Fibroblast of villous mesenchyme (primary cell): ENCODE data around the gene MAGI1. TPM values are rescaled to one million over a fixed set of nuclear protein-coding genes. Genes with fewer than 3 reads are reported as not detected.

Experiments
- DNase-seq: peaks from one replicate; pipeline ENCODE4 v3.0.0-alpha.2; 2010; ENCODE audit warnings: low read depth
- H3K4me3 ChIP-seq: 2 replicates; pipeline ENCODE4 v1.5.1; 2011; ENCODE audit warnings: low read depth, mild to moderate bottlenecking, low read length
- total RNA-seq: library from RNA; depleted of rRNA; stranded (reverse); fragments of >200 nt; gene quantifications from 2 replicates; pipeline ENCODE4 v1.2.3, GENCODE V29; 2012
- TF ChIP-seq, protein P1 (sequence below): IDR thresholded peaks from 2 replicates; pipeline ENCODE4 v1.5.1; 2012; ENCODE audit warnings: low read depth, mild to moderate bottlenecking, low read length; ENCODE audit not compliant: insufficient read depth

Gene MAGI1
- total RNA-seq, 1 donor: 20.7 TPM

DNA sequence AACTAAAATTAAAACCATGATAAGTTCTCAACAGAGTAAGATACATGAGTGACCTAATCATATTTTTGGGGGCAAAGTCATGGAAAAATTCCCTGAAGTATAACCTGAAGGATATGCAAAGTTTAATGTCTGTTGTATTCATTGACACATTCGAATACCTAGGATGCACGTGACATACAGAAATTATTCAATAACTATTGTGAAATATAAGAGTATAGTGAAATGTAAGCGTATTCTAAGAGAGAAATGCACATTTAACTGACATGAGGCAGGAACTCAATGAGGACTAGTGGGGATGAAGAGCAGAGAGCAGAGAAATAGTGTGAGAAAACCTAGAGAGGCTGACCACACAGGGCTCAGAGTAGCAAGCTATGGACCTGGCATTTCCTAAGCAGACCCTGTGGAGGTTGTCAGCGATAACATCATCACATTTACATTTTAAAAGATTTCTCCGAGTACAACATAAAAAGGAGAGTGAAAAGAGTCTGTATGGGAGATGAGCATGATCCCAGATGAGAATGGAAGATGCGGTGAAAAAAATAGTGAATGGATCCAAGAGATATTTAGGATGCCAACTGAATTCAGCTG, 588.8 kb downstream of the MAGI1 start:
- H3K4me3 ChIP-seq: no peak overlapping the region
- no peak for DNase-seq
- TF ChIP-seq, protein P1, sequence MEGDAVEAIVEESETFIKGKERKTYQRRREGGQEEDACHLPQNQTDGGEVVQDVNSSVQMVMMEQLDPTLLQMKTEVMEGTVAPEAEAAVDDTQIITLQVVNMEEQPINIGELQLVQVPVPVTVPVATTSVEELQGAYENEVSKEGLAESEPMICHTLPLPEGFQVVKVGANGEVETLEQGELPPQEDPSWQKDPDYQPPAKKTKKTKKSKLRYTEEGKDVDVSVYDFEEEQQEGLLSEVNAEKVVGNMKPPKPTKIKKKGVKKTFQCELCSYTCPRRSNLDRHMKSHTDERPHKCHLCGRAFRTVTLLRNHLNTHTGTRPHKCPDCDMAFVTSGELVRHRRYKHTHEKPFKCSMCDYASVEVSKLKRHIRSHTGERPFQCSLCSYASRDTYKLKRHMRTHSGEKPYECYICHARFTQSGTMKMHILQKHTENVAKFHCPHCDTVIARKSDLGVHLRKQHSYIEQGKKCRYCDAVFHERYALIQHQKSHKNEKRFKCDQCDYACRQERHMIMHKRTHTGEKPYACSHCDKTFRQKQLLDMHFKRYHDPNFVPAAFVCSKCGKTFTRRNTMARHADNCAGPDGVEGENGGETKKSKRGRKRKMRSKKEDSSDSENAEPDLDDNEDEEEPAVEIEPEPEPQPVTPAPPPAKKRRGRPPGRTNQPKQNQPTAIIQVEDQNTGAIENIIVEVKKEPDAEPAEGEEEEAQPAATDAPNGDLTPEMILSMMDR: no peak

DNA sequence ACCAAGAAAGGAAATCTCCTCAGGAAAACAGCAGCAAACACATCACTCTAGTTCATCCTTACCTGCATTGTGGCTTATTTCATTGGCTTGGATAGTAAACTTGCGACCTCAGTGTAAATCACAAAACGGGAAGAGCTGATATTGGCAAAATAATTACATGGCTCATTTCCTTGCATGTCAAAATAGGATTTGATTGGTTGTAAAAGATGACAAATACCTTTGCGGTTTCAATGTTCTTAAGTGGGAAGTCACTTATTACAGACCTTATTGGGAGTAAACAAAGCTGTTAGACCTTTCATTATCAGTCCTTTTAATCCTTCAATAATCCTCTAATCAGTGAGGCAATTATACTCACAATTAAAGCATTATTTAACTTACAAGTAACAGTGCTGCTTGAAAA, 590.6 kb downstream of the MAGI1 start:
- TF ChIP-seq, protein P1: no peak
- H3K4me3 ChIP-seq: no peak overlapping the region
- no peak for DNase-seq

DNA sequence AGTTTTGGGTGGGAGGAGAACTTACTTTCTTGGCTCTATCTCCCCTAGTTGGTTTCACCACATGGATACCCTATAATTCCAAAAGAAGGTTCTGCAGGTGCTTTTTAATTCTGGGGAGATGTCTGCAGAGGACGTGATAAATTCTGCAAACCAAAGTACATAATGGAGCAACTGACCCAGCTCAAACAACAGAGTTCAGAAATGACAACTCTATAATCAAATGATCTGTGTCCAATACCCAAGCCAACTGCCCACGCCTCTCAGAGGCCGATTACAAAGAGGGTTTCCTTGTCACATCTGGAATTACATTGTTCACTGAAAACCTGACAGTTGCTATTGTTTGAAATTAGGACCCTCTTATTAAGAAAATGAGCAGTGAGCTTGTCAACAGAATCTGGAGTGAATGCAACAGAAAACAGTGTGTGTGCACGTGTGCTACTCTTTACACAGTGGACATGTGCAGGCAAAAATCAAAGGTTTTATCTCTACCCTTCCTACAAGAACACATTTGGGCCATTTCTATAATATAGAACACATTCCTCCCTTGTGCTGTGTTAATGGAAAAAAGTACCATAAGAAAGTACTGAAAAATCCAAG, 593.0 kb downstream of the MAGI1 start:
- DNase-seq: no peak
- TF ChIP-seq, protein P1: no peak
- H3K4me3 ChIP-seq: no peak overlapping the region

DNA sequence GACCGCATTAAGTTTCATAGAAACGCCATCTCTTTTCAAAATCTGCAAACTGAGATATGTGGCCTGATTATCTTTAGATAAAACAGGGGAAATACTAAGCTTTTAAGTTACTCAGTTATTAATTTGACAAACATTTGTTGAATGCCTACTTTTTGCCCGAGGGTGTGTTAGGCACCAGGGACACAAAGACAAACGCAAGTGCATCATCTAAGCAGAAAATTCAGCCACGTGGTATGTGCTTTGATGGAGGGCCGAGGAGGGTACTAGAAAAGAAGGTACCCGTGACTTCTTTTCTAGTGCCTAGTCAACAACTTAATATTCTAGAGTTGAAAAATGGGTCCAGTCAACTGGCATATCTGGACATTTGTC, 594.3 kb downstream of the MAGI1 start:
- TF ChIP-seq, protein P1: no peak
- no peak for DNase-seq
- no peak overlapping the region for H3K4me3 ChIP-seq

DNA sequence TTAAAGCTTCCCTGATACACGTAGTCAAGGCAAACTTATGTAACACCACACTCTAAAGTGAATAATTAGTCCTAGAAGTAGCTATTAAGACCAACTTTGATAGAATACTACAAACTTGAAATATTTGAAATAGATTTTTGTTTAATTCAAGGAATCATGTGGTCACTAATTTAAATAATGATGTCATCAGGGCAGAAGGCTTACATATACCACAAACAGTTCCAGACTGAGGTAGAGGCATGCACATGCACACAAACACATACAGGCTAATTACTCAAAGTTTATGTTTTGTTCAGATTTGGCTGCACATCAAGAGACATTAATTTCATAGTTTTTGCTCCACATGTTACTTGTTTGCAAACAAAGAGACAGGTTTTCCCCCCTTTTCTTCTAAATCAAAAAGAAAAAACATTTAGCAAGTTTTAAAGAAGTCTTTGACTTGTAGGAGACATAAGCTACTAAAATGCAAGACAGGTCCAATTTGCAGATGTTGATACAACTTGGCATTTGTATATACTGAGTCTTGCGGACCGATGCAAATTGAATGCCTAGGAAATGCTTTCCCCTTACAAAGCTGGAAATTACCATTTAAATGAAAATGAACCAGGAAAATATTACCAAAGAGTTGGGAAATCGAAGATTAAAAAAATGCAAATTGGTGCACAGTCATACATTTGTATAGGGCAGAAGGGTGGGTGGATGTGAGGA, 594.8 kb downstream of the MAGI1 start:
- TF ChIP-seq, protein P1: no peak
- no peak for DNase-seq
- H3K4me3 ChIP-seq: no peak overlapping the region

DNA sequence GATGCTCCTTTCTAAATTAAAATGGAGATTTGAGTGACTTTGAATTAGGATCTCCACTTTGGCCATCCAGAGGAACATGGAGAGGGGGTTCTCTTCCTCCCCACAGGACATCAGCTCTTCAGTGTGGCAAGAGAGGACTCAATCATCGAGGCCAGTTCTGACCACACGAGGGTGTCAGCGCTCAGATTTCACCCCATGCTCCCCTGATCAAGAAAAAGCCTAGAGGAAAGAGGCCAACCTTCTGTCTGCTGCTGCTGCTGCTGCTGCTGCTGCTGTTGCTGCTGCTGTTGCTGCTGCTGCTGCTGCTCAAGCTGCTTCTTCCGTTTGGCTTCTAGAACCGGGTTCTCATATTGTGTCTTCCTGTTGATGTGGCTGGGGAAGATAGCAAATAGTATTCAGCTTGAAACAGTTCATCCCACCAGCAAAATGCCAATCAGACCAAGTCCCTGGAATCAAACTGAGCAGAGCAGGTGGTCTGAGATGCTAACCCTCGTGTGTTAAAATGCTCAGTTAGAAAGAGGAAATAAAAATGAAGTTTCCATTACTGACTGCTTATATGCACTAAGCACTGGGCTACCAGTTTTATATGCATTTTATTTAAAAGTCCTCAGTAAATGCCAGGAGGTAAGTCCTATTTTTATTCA, 599.0 kb downstream of the MAGI1 start:
- no peak overlapping the region for H3K4me3 ChIP-seq
- DNase-seq: peak; percentile 56
- TF ChIP-seq, protein P1: peak; percentile 68
